GM19467 (cell line): ENCODE measurements around the gene MCM8.

Experiments
- ATAC-seq: cut with Tn5 transposase; IDR thresholded peaks from one replicate; pipeline ENCODE4 v1.9.1; 2021; ENCODE audit warnings: mild to moderate bottlenecking, moderate library complexity; ENCODE audit not compliant: unreplicated experiment

Gene MCM8

GRCh38 chr20:5945963-5946362, 4.5 kb upstream of the MCM8 start:
- ATAC-seq = no peak

GRCh38 chr20:5947276-5947675, 3.2 kb upstream of the MCM8 start:
- ATAC-seq = no peak

- ATAC-seq = peak; percentile 6
Observed at GRCh38 chr20:5949943-5950270, 545 bp upstream of the MCM8 start.

GRCh38 chr20:5967469-5967868, 17.0 kb downstream of the MCM8 start:
- no peak for ATAC-seq

- ATAC-seq = no peak
Observed at GRCh38 chr20:5968462-5968861, 18.0 kb downstream of the MCM8 start.

GRCh38 chr20:5969348-5969935, 19.0 kb downstream of the MCM8 start:
- no peak for ATAC-seq

- ATAC-seq = no peak
Observed at GRCh38 chr20:5969940-5970339, 19.5 kb downstream of the MCM8 start.

GRCh38 chr20:5970381-5970780, 19.9 kb downstream of the MCM8 start:
- ATAC-seq = no peak

GRCh38 chr20:5971203-5971602, 20.8 kb downstream of the MCM8 start:
- ATAC-seq = no peak

- no peak for ATAC-seq
Observed at GRCh38 chr20:5973172-5973571, 22.7 kb downstream of the MCM8 start.

GRCh38 chr20:5973971-5974370, 23.5 kb downstream of the MCM8 start:
- ATAC-seq = no peak

GRCh38 chr20:5974531-5974930, 24.1 kb downstream of the MCM8 start:
- no peak for ATAC-seq

- ATAC-seq = no peak
Observed at GRCh38 chr20:5975778-5976177, 25.3 kb downstream of the MCM8 start.

- ATAC-seq = no peak
Observed at GRCh38 chr20:5977223-5977622, 26.8 kb downstream of the MCM8 start.

GRCh38 chr20:5977975-5978374, 27.5 kb downstream of the MCM8 start:
- ATAC-seq = no peak

- no peak for ATAC-seq
Observed at GRCh38 chr20:5979801-5980200, 29.3 kb downstream of the MCM8 start.

GRCh38 chr20:5980720-5981538, 30.5 kb downstream of the MCM8 start:
- no peak for ATAC-seq

GRCh38 chr20:5987383-5987782, 36.9 kb downstream of the MCM8 start:
- ATAC-seq = no peak

- no peak for ATAC-seq
Observed at GRCh38 chr20:5989539-5989938, 39.1 kb downstream of the MCM8 start.

GRCh38 chr20:5990946-5991345, 40.5 kb downstream of the MCM8 start:
- no peak for ATAC-seq

- no peak for ATAC-seq
Observed at GRCh38 chr20:5991623-5992441, 41.4 kb downstream of the MCM8 start.

GRCh38 chr20:5996765-5997164, 46.3 kb downstream of the MCM8 start:
- peak; percentile 90 for ATAC-seq
